SU-DHL-6 (cell line): ENCODE results near the gene PMM2.

Experiments
- EZH2phosphoT487 ChIP-seq: fragments of 200-600 bp; sonication (generic), shearing (Covaris generic); conservative IDR thresholded peaks from 2 replicates; pipeline ENCODE4 v1.6.1; 2018; ENCODE audit warnings: mild to moderate bottlenecking, antibody characterized with exemption, low read length, moderate library complexity, mixed read lengths
- TF ChIP-seq, protein P1 (sequence below): fragments of 200-600 bp; sonication (generic); IDR thresholded peaks from one replicate; pipeline ENCODE4 v1.5.1; 2017; ENCODE audit warnings: antibody characterized with exemption, mild to moderate bottlenecking, low read length, moderate library complexity; ENCODE audit not compliant: insufficient read depth, poor library complexity, severe bottlenecking

DNA sequence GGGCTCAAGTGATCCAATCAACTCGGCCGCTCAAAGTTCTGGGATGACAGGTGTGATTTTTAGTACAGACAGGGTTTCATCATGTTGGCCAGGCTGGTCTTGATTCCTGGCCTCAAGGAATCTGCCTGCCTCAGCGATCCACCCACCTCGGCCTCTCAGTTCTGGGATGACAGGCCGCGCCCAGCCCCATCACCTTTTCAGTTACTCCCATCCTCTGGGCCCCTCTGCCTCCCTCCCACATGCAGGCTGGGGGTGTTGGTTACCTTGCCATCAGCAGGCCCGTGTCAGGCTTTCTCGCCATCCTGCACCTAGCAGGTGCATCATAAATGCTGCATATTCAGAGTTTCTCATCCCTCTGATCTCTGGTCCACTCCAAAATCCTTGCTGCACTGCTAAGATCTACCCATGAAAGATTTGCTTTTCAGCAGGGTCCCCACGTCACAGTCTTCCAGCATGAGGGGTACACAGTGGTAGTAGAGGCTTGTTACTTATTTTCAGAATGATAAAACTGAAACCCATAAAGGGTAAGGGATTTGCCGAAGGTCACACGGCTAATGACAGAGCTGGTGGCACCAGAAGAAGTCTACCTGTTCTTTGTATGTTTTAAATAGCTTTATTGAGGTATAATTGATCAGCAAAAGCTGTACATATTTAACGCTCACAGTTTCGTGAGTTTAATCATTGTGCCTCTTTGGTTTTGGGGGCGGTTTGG lies 16.6 kb downstream of the PMM2 start:
- no peak for TF ChIP-seq EZH2phosphoT487
- TF ChIP-seq, protein P1, sequence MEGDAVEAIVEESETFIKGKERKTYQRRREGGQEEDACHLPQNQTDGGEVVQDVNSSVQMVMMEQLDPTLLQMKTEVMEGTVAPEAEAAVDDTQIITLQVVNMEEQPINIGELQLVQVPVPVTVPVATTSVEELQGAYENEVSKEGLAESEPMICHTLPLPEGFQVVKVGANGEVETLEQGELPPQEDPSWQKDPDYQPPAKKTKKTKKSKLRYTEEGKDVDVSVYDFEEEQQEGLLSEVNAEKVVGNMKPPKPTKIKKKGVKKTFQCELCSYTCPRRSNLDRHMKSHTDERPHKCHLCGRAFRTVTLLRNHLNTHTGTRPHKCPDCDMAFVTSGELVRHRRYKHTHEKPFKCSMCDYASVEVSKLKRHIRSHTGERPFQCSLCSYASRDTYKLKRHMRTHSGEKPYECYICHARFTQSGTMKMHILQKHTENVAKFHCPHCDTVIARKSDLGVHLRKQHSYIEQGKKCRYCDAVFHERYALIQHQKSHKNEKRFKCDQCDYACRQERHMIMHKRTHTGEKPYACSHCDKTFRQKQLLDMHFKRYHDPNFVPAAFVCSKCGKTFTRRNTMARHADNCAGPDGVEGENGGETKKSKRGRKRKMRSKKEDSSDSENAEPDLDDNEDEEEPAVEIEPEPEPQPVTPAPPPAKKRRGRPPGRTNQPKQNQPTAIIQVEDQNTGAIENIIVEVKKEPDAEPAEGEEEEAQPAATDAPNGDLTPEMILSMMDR: no peak
